A549 (cell line): ENCODE results near the gene DBR1. TPM values are rescaled to one million over a fixed set of nuclear protein-coding genes. Genes with fewer than 3 reads are reported as not detected.

Source experiments
- ATAC-seq, 2 experiments: fragments of 200-7000 bp in 1 of 2; fragments of >200 bp in 1 of 2; cut with Nextera tagmentation in 1 of 2; cut with Tn5 transposase in 1 of 2; 3 replicates each; pipeline versions ENCODE4 v1.8.0 to v1.9.1; 2018 to 2020; ENCODE audit warnings: mild to moderate bottlenecking in 1 of 2, moderate library complexity in 1 of 2
- CTCF ChIA-PET: fragments of 300-600 bp; sonication (Branson Sonifier 250); formaldehyde crosslinking; extraction: SDS; loops from one replicate; lab custom pipeline; 2021; ENCODE audit warnings: antibody characterized with exemption, inconsistent platforms; lab: Yijun Ruan, JAX
- POLR2A ChIA-PET: fragments of 350-600 bp; formaldehyde crosslinking; extraction: SDS; loops from one replicate; lab custom pipeline; 2021; ENCODE audit warnings: antibody characterized with exemption, inconsistent platforms; lab: Yijun Ruan, JAX
- DNase-seq, 2 experiments: peaks; one replicate each; pipeline versions ENCODE4 v3.0.0 to v3.0.0-alpha.2; 2011 to 2016; ENCODE audit warnings: low read depth in 1 of 2, low spot score in 1 of 2
- FAIRE-seq: peaks from 2 replicates; lab custom pipeline; 2011; peaks lifted over from hg19 to GRCh38; lab: Jason Lieb, UNC
- H3K27ac ChIP-seq, 2 experiments: fragments of >200 bp; sonication (Bioruptor Twin); formaldehyde crosslinking; 3 replicates each; pipeline ENCODE4 v1.5.1; 2016 to 2017
- H3K4me1 ChIP-seq: fragments of >200 bp; sonication (Bioruptor Twin); formaldehyde crosslinking; 3 replicates; pipeline ENCODE4 v1.6.1; 2016
- H3K4me2 ChIP-seq: fragments of >200 bp; sonication (Bioruptor Twin); formaldehyde crosslinking; 3 replicates; pipeline ENCODE4 v1.6.1; 2016
- H3K4me3 ChIP-seq: fragments of >200 bp; sonication (Bioruptor Twin); formaldehyde crosslinking; 3 replicates; pipeline ENCODE4 v1.5.1; 2016
- H3K9me3 ChIP-seq: fragments of >200 bp; sonication (Bioruptor Twin); formaldehyde crosslinking; 3 replicates; pipeline ENCODE4 v1.6.1; 2016
- BHLHE40 ChIP-seq: IDR thresholded peaks from 2 replicates; pipeline ENCODE4 v1.6.1; 2012; ENCODE audit warnings: low read depth, low read length, inconsistent platforms
- CBX8 ChIP-seq: fragments of 200-600 bp; sonication (generic); IDR thresholded peaks from 2 replicates; pipeline ENCODE4 v1.6.1; 2016
- CEBPB ChIP-seq, 2 experiments: fragments of >200 bp in 1 of 2; sonication (Bioruptor Twin) in 1 of 2; formaldehyde crosslinking in 1 of 2; IDR thresholded peaks; 2 replicates each; pipeline ENCODE4 v1.6.1; 2012 to 2016
- CHD2 ChIP-seq: fragments of 150-350 bp; IDR thresholded peaks from 2 replicates; pipeline ENCODE4 v1.6.1; 2014; ENCODE audit warnings: low read length; ENCODE audit not compliant: partially characterized antibody
- EHF ChIP-seq: fragments of 250-450 bp; sonication (Bioruptor Pico); IDR thresholded peaks from 2 replicates; pipeline ENCODE4 v1.5.0; 2020; ENCODE audit warnings: mild to moderate bottlenecking
- EHMT2 ChIP-seq: fragments of 200-600 bp; sonication (generic); IDR thresholded peaks from 2 replicates; pipeline ENCODE4 v1.6.1; 2016; ENCODE audit warnings: antibody characterized with exemption, low read depth, mild to moderate bottlenecking, moderate library complexity
- FOSL2 ChIP-seq, 2 experiments: fragments of 450-650 bp in 1 of 2; fragments of >200 bp in 1 of 2; sonication (Bioruptor Twin) in 1 of 2; formaldehyde crosslinking; IDR thresholded peaks; 2 replicates each; pipeline versions ENCODE4 v1.5.0 to v1.6.1; 2016 to 2020; ENCODE audit warnings: mild to moderate bottlenecking in 1 of 2, moderate library complexity in 1 of 2
- GATA3 ChIP-seq: IDR thresholded peaks from 2 replicates; pipeline ENCODE4 v1.6.1; 2012; ENCODE audit warnings: borderline replicate concordance
- HDAC2 ChIP-seq: fragments of 200-600 bp; sonication (generic); IDR thresholded peaks from 2 replicates; pipeline ENCODE4 v1.6.1; 2016
- HEYL ChIP-seq: fragments of 250-450 bp; sonication (Bioruptor Pico); IDR thresholded peaks from 2 replicates; pipeline ENCODE4 v1.8.0; 2021; ENCODE audit warnings: mild to moderate bottlenecking, moderate library complexity
- HOXA7 ChIP-seq: fragments of 250-450 bp; sonication (Bioruptor Pico); IDR thresholded peaks from 2 replicates; pipeline ENCODE4 v1.5.0; 2020; ENCODE audit warnings: mild to moderate bottlenecking, moderate library complexity
- HOXB13 ChIP-seq: fragments of 250-450 bp; sonication (Bioruptor Pico); IDR thresholded peaks from 2 replicates; pipeline ENCODE4 v1.5.0; 2020; ENCODE audit warnings: low read depth, mild to moderate bottlenecking, moderate library complexity
- JUNB ChIP-seq: fragments of >200 bp; sonication (Bioruptor Twin); formaldehyde crosslinking; IDR thresholded peaks from 2 replicates; pipeline ENCODE4 v1.6.1; 2016
- MAZ ChIP-seq: fragments of 150-350 bp; IDR thresholded peaks from 2 replicates; pipeline ENCODE4 v1.6.1; 2014; ENCODE audit warnings: antibody characterized with exemption, low read depth, low read length, borderline replicate concordance
- MYC ChIP-seq: IDR thresholded peaks from 2 replicates; pipeline ENCODE4 v1.6.1; 2012; ENCODE audit warnings: mild to moderate bottlenecking, inconsistent platforms, low read length, improper control_type of control experiment, borderline replicate concordance
- PHF8 ChIP-seq: fragments of 200-600 bp; sonication (generic); IDR thresholded peaks from 2 replicates; pipeline ENCODE4 v1.6.1; 2016; ENCODE audit warnings: low read depth, mild to moderate bottlenecking, antibody characterized with exemption, moderate library complexity, borderline replicate concordance
- RAD21 ChIP-seq, 2 experiments: fragments of >200 bp in 1 of 2; sonication (Bioruptor Twin) in 1 of 2; formaldehyde crosslinking in 1 of 2; IDR thresholded peaks in 1 of 2; conservative IDR thresholded peaks in 1 of 2; 2 replicates in 1 of 2; 3 replicates in 1 of 2; pipeline ENCODE4 v1.6.1; 2012 to 2018; ENCODE audit warnings: inconsistent platforms in 1 of 2
- RARB ChIP-seq: fragments of 250-450 bp; sonication (Bioruptor Pico); IDR thresholded peaks from 2 replicates; pipeline ENCODE4 v1.8.0; 2021; ENCODE audit warnings: mild to moderate bottlenecking, moderate library complexity
- RCOR1 ChIP-seq: fragments of 150-350 bp; IDR thresholded peaks from 2 replicates; pipeline ENCODE4 v1.6.1; 2014; ENCODE audit warnings: antibody characterized with exemption, low read length, low read depth
- RNF2 ChIP-seq: fragments of 200-600 bp; sonication (generic); IDR thresholded peaks from 2 replicates; pipeline ENCODE4 v1.6.1; 2016; ENCODE audit warnings: low read depth, mild to moderate bottlenecking, antibody characterized with exemption, moderate library complexity, borderline replicate concordance
- USF2 ChIP-seq: fragments of 450-650 bp; IDR thresholded peaks from 2 replicates; pipeline ENCODE4 v1.6.1; 2014; ENCODE audit warnings: antibody characterized with exemption
- WGBS: methylation state at CpG from one replicate; pipeline ENCODE4 v1.1.6; 2017; ENCODE audit errors: missing lambda C conversion rate; 5-methylcytosine and 5-hydroxymethylcytosine counted together
- polyA plus RNA-seq, 4 experiments: library from polyadenylated mRNA; depleted of rRNA in 3 of 4; stranded (reverse); fragments of >200 nt; fragmentation: RNase III in 1 of 4; extraction: RNeasy Plus Mini Kit Qiagen cat#74134 plus additional on column Dnase treatment in 1 of 4; gene quantifications; 2 replicates in 3 of 4; 3 replicates in 1 of 4; pipeline ENCODE4 v1.2.3, GENCODE V29; 2011 to 2017
- TF ChIP-seq, protein P1 (sequence below): fragments of 200-600 bp; sonication (generic); IDR thresholded peaks from 2 replicates; pipeline ENCODE4 v1.6.1; 2016; ENCODE audit warnings: antibody characterized with exemption, mild to moderate bottlenecking, moderate library complexity
- TF ChIP-seq, protein P2 (sequence below): IDR thresholded peaks from 2 replicates; pipeline ENCODE4 v1.6.1; 2012; ENCODE audit warnings: low read depth, borderline replicate concordance
- TF ChIP-seq, protein P3 (sequence below): fragments of 150-350 bp; IDR thresholded peaks from 2 replicates; pipeline ENCODE4 v1.6.1; 2014; ENCODE audit warnings: low read depth, mild to moderate bottlenecking, low read length
- TF ChIP-seq, protein P4 (sequence below): IDR thresholded peaks from 2 replicates; pipeline ENCODE4 v1.6.1; 2012

Gene DBR1
- polyA plus RNA-seq, 2 of the 4 experiments (the other 2 are of a cell fraction), result 13.2 to 14.2 TPM

DNA sequence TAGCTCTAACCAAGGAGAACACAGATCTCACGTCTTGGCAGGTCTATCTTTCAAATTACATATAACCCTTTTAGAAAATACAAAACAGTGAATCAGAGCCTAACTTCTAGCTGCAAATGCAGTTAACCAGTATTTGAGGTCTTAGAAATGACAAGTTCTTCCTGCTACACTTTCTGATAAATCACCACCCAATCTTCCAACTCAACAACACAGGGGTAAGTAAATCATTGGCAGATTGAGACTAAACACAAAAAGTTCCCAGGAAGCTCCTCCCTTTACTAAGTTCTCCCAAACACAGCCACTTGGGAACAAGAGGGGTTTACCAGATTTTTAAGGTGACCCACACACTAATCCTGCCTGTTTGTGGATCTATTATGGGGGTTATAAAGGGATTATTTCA lies 42.5 kb downstream of the DBR1 start, which contains the start of gene A4GNT:
A4GNT (minus strand) TSS at position 152 of the 400 bp plus-strand sequence. CDS start 1,134 bp downstream, outside the sequence.
- CTCF ChIA-PET, result interaction anchor here (0.9 to 1.5 kb wide), 2 partner anchors 14 to 15 kb away, joined by 3 to 4 read pairs; no protein-coding TSS in a partner anchor
- Histone ChIP-seq H3K4me3 (no peak within 1 kb of the TSS), H3K9me3 (no peaks in the 10 kb centered on the region), H3K4me2 (no peak within 1 kb of the TSS), H3K27ac (no peak within 1 kb of the TSS), H3K4me1 (no peaks in the 10 kb centered on the region)
- FAIRE-seq (no peak), ATAC-seq (no peak), DNase-seq (no peak)
- WGBS, result 68% methylated on average over 1 of the region's 1 CpG
- no peak for TF ChIP-seq JUNB
- TF ChIP-seq HOXA7, result no peak
- TF ChIP-seq, protein P1, sequence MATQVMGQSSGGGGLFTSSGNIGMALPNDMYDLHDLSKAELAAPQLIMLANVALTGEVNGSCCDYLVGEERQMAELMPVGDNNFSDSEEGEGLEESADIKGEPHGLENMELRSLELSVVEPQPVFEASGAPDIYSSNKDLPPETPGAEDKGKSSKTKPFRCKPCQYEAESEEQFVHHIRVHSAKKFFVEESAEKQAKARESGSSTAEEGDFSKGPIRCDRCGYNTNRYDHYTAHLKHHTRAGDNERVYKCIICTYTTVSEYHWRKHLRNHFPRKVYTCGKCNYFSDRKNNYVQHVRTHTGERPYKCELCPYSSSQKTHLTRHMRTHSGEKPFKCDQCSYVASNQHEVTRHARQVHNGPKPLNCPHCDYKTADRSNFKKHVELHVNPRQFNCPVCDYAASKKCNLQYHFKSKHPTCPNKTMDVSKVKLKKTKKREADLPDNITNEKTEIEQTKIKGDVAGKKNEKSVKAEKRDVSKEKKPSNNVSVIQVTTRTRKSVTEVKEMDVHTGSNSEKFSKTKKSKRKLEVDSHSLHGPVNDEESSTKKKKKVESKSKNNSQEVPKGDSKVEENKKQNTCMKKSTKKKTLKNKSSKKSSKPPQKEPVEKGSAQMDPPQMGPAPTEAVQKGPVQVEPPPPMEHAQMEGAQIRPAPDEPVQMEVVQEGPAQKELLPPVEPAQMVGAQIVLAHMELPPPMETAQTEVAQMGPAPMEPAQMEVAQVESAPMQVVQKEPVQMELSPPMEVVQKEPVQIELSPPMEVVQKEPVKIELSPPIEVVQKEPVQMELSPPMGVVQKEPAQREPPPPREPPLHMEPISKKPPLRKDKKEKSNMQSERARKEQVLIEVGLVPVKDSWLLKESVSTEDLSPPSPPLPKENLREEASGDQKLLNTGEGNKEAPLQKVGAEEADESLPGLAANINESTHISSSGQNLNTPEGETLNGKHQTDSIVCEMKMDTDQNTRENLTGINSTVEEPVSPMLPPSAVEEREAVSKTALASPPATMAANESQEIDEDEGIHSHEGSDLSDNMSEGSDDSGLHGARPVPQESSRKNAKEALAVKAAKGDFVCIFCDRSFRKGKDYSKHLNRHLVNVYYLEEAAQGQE, result no peak
- TF ChIP-seq GATA3, result no peak
- no peak for TF ChIP-seq RCOR1
- no peak for TF ChIP-seq CBX8
- TF ChIP-seq CHD2, result no peak
- no peak for TF ChIP-seq MYC
- TF ChIP-seq, protein P2, sequence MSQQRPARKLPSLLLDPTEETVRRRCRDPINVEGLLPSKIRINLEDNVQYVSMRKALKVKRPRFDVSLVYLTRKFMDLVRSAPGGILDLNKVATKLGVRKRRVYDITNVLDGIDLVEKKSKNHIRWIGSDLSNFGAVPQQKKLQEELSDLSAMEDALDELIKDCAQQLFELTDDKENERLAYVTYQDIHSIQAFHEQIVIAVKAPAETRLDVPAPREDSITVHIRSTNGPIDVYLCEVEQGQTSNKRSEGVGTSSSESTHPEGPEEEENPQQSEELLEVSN, result no peak
- no peak for TF ChIP-seq HEYL (CRISPR knock-in tag)
- TF ChIP-seq CEBPB (IDR thresholded peaks at IDR 0.05), result no peak
- TF ChIP-seq RAD21 (conservative IDR thresholded peaks at IDR 0.05 in 1 of 2, IDR thresholded peaks at IDR 0.05 in 1 of 2), result no peak
- TF ChIP-seq FOSL2 (IDR thresholded peaks at IDR 0.05), result no peak
- no peak for TF ChIP-seq FOSL2 (CRISPR knock-in tag; IDR thresholded peaks at IDR 0.05)
- no peak for TF ChIP-seq BHLHE40
- no peak for TF ChIP-seq MAZ
- POLR2A ChIA-PET, result no interaction called here

- POLR2A ChIA-PET, result no interaction called here
- WGBS, result 35% methylated on average over 1 of the region's 1 CpG
- ATAC-seq, result peak in 1 of 2 experiments; percentile 44; a peak in 2 of 6 replicates
Observed at GRCh38 chr3:138127636-138128365, 46.9 kb downstream of the DBR1 start.

More at GRCh38 chr3:138127636-138128365, 46.9 kb downstream of the DBR1 start:
- Histone ChIP-seq H3K27ac (no peak overlapping the region), H3K9me3 (0 out of 3 replicates have a peak, but pooled peaks cover 4% of the 10 kb centered on the region), H3K4me2 (no peak overlapping the region), H3K4me3 (no peak overlapping the region), H3K4me1 (peaks cover 16% of the 10 kb centered on the region)
- FAIRE-seq, result no peak
- CTCF ChIA-PET, result interaction anchor here (0.7 to 1.3 kb wide), 4 partner anchors 8 to 142 kb away, joined by 3 to 4 read pairs (median 3); no protein-coding TSS in a partner anchor
- no peak for DNase-seq
- TF ChIP-seq HDAC2 (no peak), HOXB13 (CRISPR knock-in tag) (no peak), FOSL2 (IDR thresholded peaks at IDR 0.05) (no peak), FOSL2 (CRISPR knock-in tag; IDR thresholded peaks at IDR 0.05) (no peak), EHMT2 (no peak), RARB (CRISPR knock-in tag) (no peak), PHF8 (no peak), RCOR1 (no peak), EHF (no peak), USF2 (no peak), RNF2 (no peak), HEYL (CRISPR knock-in tag) (no peak)
- TF ChIP-seq, protein P3, sequence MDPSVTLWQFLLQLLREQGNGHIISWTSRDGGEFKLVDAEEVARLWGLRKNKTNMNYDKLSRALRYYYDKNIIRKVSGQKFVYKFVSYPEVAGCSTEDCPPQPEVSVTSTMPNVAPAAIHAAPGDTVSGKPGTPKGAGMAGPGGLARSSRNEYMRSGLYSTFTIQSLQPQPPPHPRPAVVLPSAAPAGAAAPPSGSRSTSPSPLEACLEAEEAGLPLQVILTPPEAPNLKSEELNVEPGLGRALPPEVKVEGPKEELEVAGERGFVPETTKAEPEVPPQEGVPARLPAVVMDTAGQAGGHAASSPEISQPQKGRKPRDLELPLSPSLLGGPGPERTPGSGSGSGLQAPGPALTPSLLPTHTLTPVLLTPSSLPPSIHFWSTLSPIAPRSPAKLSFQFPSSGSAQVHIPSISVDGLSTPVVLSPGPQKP, result no peak
- TF ChIP-seq, protein P4, sequence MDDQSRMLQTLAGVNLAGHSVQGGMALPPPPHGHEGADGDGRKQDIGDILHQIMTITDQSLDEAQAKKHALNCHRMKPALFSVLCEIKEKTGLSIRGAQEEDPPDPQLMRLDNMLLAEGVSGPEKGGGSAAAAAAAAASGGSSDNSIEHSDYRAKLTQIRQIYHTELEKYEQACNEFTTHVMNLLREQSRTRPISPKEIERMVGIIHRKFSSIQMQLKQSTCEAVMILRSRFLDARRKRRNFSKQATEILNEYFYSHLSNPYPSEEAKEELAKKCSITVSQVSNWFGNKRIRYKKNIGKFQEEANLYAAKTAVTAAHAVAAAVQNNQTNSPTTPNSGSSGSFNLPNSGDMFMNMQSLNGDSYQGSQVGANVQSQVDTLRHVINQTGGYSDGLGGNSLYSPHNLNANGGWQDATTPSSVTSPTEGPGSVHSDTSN, result no peak
